Endothelial cell of umbilical vein (primary cell): Measurements from ENCODE around the gene VTA1. TPM values are rescaled to one million over a fixed set of nuclear protein-coding genes. Genes with fewer than 3 reads are reported as not detected.

Source experiments
- BruUV-seq: library from RNA; stranded (reverse); fragments of 400-500 nt; replicated peaks from 2 replicates; lab custom pipeline; 2021; lab: Mats Ljungman, UMichigan
- CTCF ChIA-PET: fragments of 300-600, 350-600 bp; sonication (Branson Sonifier 250); formaldehyde crosslinking; loops from one replicate; lab custom pipeline; 2021; ENCODE audit warnings: antibody characterized with exemption, inconsistent platforms; lab: Charles Lee
- POLR2A ChIA-PET: fragments of 300-600, 350-600 bp; sonication (Branson Sonifier 250); formaldehyde crosslinking; loops from one replicate; lab custom pipeline; 2021; ENCODE audit warnings: antibody characterized with exemption, inconsistent platforms; lab: Charles Lee
- DNase-seq: peaks from one replicate; pipeline ENCODE4 v3.0.0-alpha.2; 2011; ENCODE audit warnings: low read depth, low spot score
- FAIRE-seq: peaks from 2 replicates; lab custom pipeline; 2011; peaks lifted over from hg19 to GRCh38; lab: Jason Lieb, UNC
- H2AFZ ChIP-seq: 2 replicates; pipeline ENCODE4 v1.6.0; 2012; ENCODE audit warnings: low read depth, low read length, control low read depth, inconsistent platforms
- H3K27ac ChIP-seq: 2 replicates; pipeline ENCODE4 v1.5.1; 2011; ENCODE audit warnings: low read depth, mild to moderate bottlenecking, control low read depth, low read length, moderate library complexity; ENCODE audit not compliant: insufficient read depth
- H3K27me3 ChIP-seq, 2 experiments: 2 replicates each; pipeline versions ENCODE4 v1.6.0 to v1.6.1; 2011; ENCODE audit warnings: low read length in 2 of 2, mixed read lengths in 1 of 2; ENCODE audit not compliant: control insufficient read depth in 2 of 2, insufficient read depth in 2 of 2
- H3K36me3 ChIP-seq, 2 experiments: 2 replicates in 1 of 2; 3 replicates in 1 of 2; pipeline ENCODE4 v1.5.1; 2011; ENCODE audit warnings: low read length in 2 of 2, mild to moderate bottlenecking in 1 of 2, moderate library complexity in 1 of 2; ENCODE audit not compliant: control insufficient read depth in 2 of 2, insufficient read depth in 2 of 2; ENCODE audit errors: extremely low read depth in 1 of 2
- H3K4me1 ChIP-seq: 3 replicates; pipeline ENCODE4 v1.5.1; 2011; ENCODE audit warnings: mild to moderate bottlenecking, low read length; ENCODE audit not compliant: control insufficient read depth, insufficient read depth; ENCODE audit errors: extremely low read depth
- H3K4me2 ChIP-seq: 2 replicates; pipeline ENCODE4 v1.6.1; 2011; ENCODE audit warnings: low read length, control low read depth, mixed read lengths; ENCODE audit not compliant: insufficient read depth
- H3K4me3 ChIP-seq, 3 experiments: fragments of 200-600 bp in 1 of 3; sonication (generic), shearing (Covaris generic) in 1 of 3; replicated peaks in 1 of 3; 2 replicates each; pipeline ENCODE4 v1.5.1; 2011 to 2016; ENCODE audit warnings: control low read depth in 3 of 3, low read length in 3 of 3, mild to moderate bottlenecking in 2 of 3, inconsistent platforms in 1 of 3, low read depth in 1 of 3, moderate library complexity in 1 of 3; ENCODE audit not compliant: insufficient read depth in 1 of 3
- H3K79me2 ChIP-seq: 2 replicates; pipeline ENCODE4 v1.6.0; 2012; ENCODE audit warnings: low read length, inconsistent platforms; ENCODE audit not compliant: control insufficient read depth, insufficient read depth
- H3K9ac ChIP-seq: replicated peaks from 2 replicates; pipeline ENCODE3; 2011; ENCODE audit warnings: low read length, control low read depth; ENCODE audit not compliant: insufficient read depth; ENCODE audit errors: extremely low read depth
- H3K9me1 ChIP-seq: replicated peaks from 3 replicates; pipeline ENCODE4 v1.6.0; 2011; ENCODE audit warnings: mild to moderate bottlenecking, low read length; ENCODE audit not compliant: control insufficient read depth, insufficient read depth; ENCODE audit errors: extremely low read depth
- H3K9me3 ChIP-seq: replicated peaks from 2 replicates; pipeline ENCODE4 v1.5.1; 2012; ENCODE audit warnings: low read length, inconsistent platforms; ENCODE audit not compliant: control insufficient read depth, insufficient read depth
- H4K20me1 ChIP-seq: replicated peaks from 2 replicates; pipeline ENCODE3; 2011; ENCODE audit warnings: mild to moderate bottlenecking, low read length; ENCODE audit not compliant: control insufficient read depth, insufficient read depth; ENCODE audit errors: extremely low read depth
- CTCF ChIP-seq, 2 donors: IDR thresholded peaks; 1 replicate in 1 of 2; 2 replicates in 1 of 2; pipeline ENCODE4 v1.5.1; 2011; ENCODE audit warnings: low read length in 2 of 2, mild to moderate bottlenecking in 2 of 2, moderate library complexity in 2 of 2, control low read depth in 1 of 2, inconsistent platforms in 1 of 2, low read depth in 1 of 2; ENCODE audit not compliant: insufficient read depth in 1 of 2; ENCODE audit errors: extremely low read depth in 1 of 2
- EZH2 ChIP-seq: IDR thresholded peaks from 2 replicates; pipeline ENCODE4 v1.6.1; 2012; ENCODE audit warnings: borderline replicate concordance, low read depth, mild to moderate bottlenecking, moderate library complexity, low read length, inconsistent platforms; ENCODE audit not compliant: severe bottlenecking
- FOS ChIP-seq: IDR thresholded peaks from 2 replicates; pipeline ENCODE4 v1.6.1; 2011; ENCODE audit warnings: mild to moderate bottlenecking, low read length, moderate library complexity, borderline replicate concordance; ENCODE audit not compliant: insufficient read depth
- GATA2 ChIP-seq: IDR thresholded peaks from 2 replicates; pipeline ENCODE4 v1.7.0; 2011; ENCODE audit warnings: low read depth, mild to moderate bottlenecking, moderate library complexity, mixed read lengths, low read length; ENCODE audit not compliant: insufficient read length, insufficient read depth
- JUN ChIP-seq: IDR thresholded peaks from 2 replicates; pipeline ENCODE4 v1.6.1; 2011; ENCODE audit warnings: borderline replicate concordance, low read depth; ENCODE audit not compliant: insufficient read length, insufficient read depth
- MAX ChIP-seq: IDR thresholded peaks from 2 replicates; pipeline ENCODE4 v1.6.1; 2011; ENCODE audit not compliant: insufficient read depth, insufficient read length
- MYC ChIP-seq: IDR thresholded peaks from one replicate; pipeline ENCODE4 v1.6.1; 2011; ENCODE audit warnings: mild to moderate bottlenecking, low read depth, low read length
- POLR2A ChIP-seq: IDR thresholded peaks from 2 replicates; pipeline ENCODE4 v1.6.1; 2012; ENCODE audit warnings: low read depth, mild to moderate bottlenecking, control low read depth, low read length
- POLR2AphosphoS5 ChIP-seq: IDR thresholded peaks from 2 replicates; pipeline ENCODE4 v1.6.1; 2012; ENCODE audit warnings: low read depth, mild to moderate bottlenecking, control low read depth, low read length, moderate library complexity; ENCODE audit not compliant: insufficient read depth
- dilution Hi-C: fragments of 300-500 bp; cut with MboI; formaldehyde crosslinking; loops from one replicate; pipeline ENCODE4 v1.15.0; 2019; ENCODE audit warnings: low sequenced_read_pairs; ENCODE audit not compliant: extremely low pct_ligation_motif_present
- intact Hi-C: fragments of 100-400 bp; cut with micrococcal nuclease; formaldehyde crosslinking; loops from one replicate; pipeline ENCODE4 v1.10.0; 2022
- polyA plus RNA-seq, 4 experiments: library from polyadenylated mRNA; depleted of rRNA in 3 of 4; stranded (reverse) in 3 of 4; unstranded in 1 of 4; fragments of >200 nt; gene quantifications; 2 replicates each; pipeline versions ENCODE4 v1.2.1 to v1.2.3, GENCODE V29; 2011 to 2012; ENCODE audit warnings: missing spikeins in 1 of 4
- total RNA-seq: library from RNA; stranded (reverse); gene quantifications from 2 replicates; pipeline ENCODE4 v1.2.3, GENCODE V29; 2021

The VTA1 gene
- total and polyA plus RNA-seq, 2 donors (not counting 3 experiments of a cell fraction or from before 2014, with no cell fraction given): 39.0 to 40.9 TPM

- peaks cover 3 to 8% of the 10 kb centered on the region in 2 experiments for H3K36me3 ChIP-seq
- no peak overlapping the region for H3K4me3 ChIP-seq
- H4K20me1 ChIP-seq: peaks cover 2% of the 10 kb centered on the region
- no TSS peak for BruUV-seq
- CTCF ChIA-PET: interaction anchor here (1.0 to 1.7 kb wide), 4 partner anchors 11 to 33 kb away, joined by 3 to 6 read pairs (median 3); no protein-coding TSS in a partner anchor
- H3K4me1 ChIP-seq: no peaks in the 10 kb centered on the region
- FAIRE-seq: no peak
- POLR2A ChIA-PET: no interaction called here
- DNase-seq: no peak
- no peaks in the 10 kb centered on the region for H3K9me3 ChIP-seq
- H3K27me3 ChIP-seq: no peaks in the 10 kb centered on the region
- dilution Hi-C loops: no loop called here
- no peak overlapping the region for H2AFZ ChIP-seq
- no peak overlapping the region for H3K4me2 ChIP-seq
- peaks cover 3% of the 10 kb centered on the region for H3K9me1 ChIP-seq
- H3K27ac ChIP-seq: no peak overlapping the region
- TF ChIP-seq POLR2A: no peak
- no peak for TF ChIP-seq MYC
- TF ChIP-seq GATA2: no peak
- no peak for TF ChIP-seq POLR2AphosphoS5
- no peaks in the 10 kb centered on the region for H3K79me2 ChIP-seq
- H3K9ac ChIP-seq: no peak overlapping the region
- intact Hi-C loops: no loop called here
Observed at GRCh38 chr6:142174703-142175102, 27.6 kb downstream of the VTA1 start.

GRCh38 chr6:142178129-142178528 is 31.1 kb downstream of the VTA1 start:
- no peak for FAIRE-seq
- H2AFZ ChIP-seq: no peak overlapping the region

More at GRCh38 chr6:142178129-142178528, 31.1 kb downstream of the VTA1 start:
- H3K9me1 ChIP-seq: peaks cover 3% of the 10 kb centered on the region
- no peaks in the 10 kb centered on the region for H3K9me3 ChIP-seq
- DNase-seq: no peak
- H3K4me1 ChIP-seq: no peaks in the 10 kb centered on the region
- TF ChIP-seq GATA2: no peak
- TF ChIP-seq FOS: no peak
- TF ChIP-seq POLR2A: no peak
- TF ChIP-seq JUN: no peak
- no peak for TF ChIP-seq MAX
- no peak for TF ChIP-seq CTCF (IDR thresholded peaks at IDR 0.05; ENCODE audit: extremely low read depth in 1 of 2, insufficient read depth in 1 of 2, low read depth in 1 of 2, low read length in 2 of 2)
- TF ChIP-seq EZH2: no peak
- TF ChIP-seq MYC: no peak
- no peak for TF ChIP-seq POLR2AphosphoS5
- H3K27ac ChIP-seq: no peak overlapping the region
- no peak overlapping the region for H3K4me2 ChIP-seq
- no peaks in the 10 kb centered on the region for H3K27me3 ChIP-seq
- peaks cover 2% of the 10 kb centered on the region for H4K20me1 ChIP-seq
- ChIA-PET POLR2A (no interaction called here), CTCF (interaction anchor here (0.9 to 1.7 kb wide), 5 partner anchors 9 to 30 kb away, joined by 3 to 12 read pairs (median 5); no protein-coding TSS in a partner anchor)
- intact Hi-C loops (no loop called here), dilution Hi-C loops (no loop called here)
- no peaks in the 10 kb centered on the region for H3K79me2 ChIP-seq
- no TSS peak for BruUV-seq
- H3K9ac ChIP-seq: no peak overlapping the region
- peaks cover 3 to 8% of the 10 kb centered on the region in 2 experiments for H3K36me3 ChIP-seq
- H3K4me3 ChIP-seq: no peak overlapping the region
